ENCODE results near the gene FANK1. TPM values are rescaled to one million over a fixed set of nuclear protein-coding genes. Genes with fewer than 3 reads are reported as not detected.
"Not testable (repeated sequence)": the region's sequence is repeated elsewhere in the genome, so short reads cannot be mapped to it uniquely, and the experiment has no call there.

FANK1 gene
- total RNA-seq, 1 donor from 2014 or later: 11.0 TPM

GRCh38 chr10:125916977-125917376, 20.6 kb downstream of the FANK1 start:
- no peak for TF ChIP-seq CTCF (IDR thresholded peaks at IDR 0.05; ENCODE audit: unreplicated experiment)
- Mint-ChIP-seq H3K9me3 (peaks cover 7% of the 10 kb centered on the region), H3K36me3 (no peaks in the 10 kb centered on the region), H3K4me1 (no peaks in the 10 kb centered on the region), H3K27ac (no peak overlapping the region), H3K4me3 (no peak overlapping the region), H3K27me3 (ENCODE audit: low read depth) (no peaks in the 10 kb centered on the region)
- no peak for DNase-seq (ENCODE audit: low spot score in 2 of 2, unreplicated experiment in 2 of 2)

- not testable (repeated sequence) for H3K9me3 Mint-ChIP-seq; H3K36me3 Mint-ChIP-seq; H3K27me3 Mint-ChIP-seq (ENCODE audit: low read depth); H3K4me3 Mint-ChIP-seq; DNase-seq (ENCODE audit: low spot score in 2 of 2, unreplicated experiment in 2 of 2); H3K27ac Mint-ChIP-seq; H3K4me1 Mint-ChIP-seq
These were observed 21.5 kb downstream of the FANK1 start for GRCh38 chr10:125917704-125918361.

- DNase-seq (ENCODE audit: low spot score in 2 of 2, unreplicated experiment in 2 of 2); H3K4me3 Mint-ChIP-seq; H3K27me3 Mint-ChIP-seq (ENCODE audit: low read depth); H3K27ac Mint-ChIP-seq; H3K4me1 Mint-ChIP-seq; H3K36me3 Mint-ChIP-seq: not testable (repeated sequence)
- peaks cover 10% of the 10 kb centered on the region for H3K9me3 Mint-ChIP-seq
These were observed 25.4 kb downstream of the FANK1 start for GRCh38 chr10:125921643-125922306.

GRCh38 chr10:125925262-125925834, 29.0 kb downstream of the FANK1 start:
- no peak overlapping the region for H3K4me3 Mint-ChIP-seq
- peaks cover 3% of the 10 kb centered on the region for H3K9me3 Mint-ChIP-seq
- H3K27ac Mint-ChIP-seq: no peak overlapping the region
- no peak for DNase-seq (ENCODE audit: low spot score in 2 of 2, unreplicated experiment in 2 of 2)
- TF ChIP-seq CTCF (IDR thresholded peaks at IDR 0.05; ENCODE audit: unreplicated experiment): no peak
- H3K4me1 Mint-ChIP-seq: no peaks in the 10 kb centered on the region
- H3K36me3 Mint-ChIP-seq: no peaks in the 10 kb centered on the region
- H3K27me3 Mint-ChIP-seq (ENCODE audit: low read depth): no peaks in the 10 kb centered on the region

- no peak for TF ChIP-seq CTCF (IDR thresholded peaks at IDR 0.05; ENCODE audit: unreplicated experiment)
- Mint-ChIP-seq H3K27ac (no peak overlapping the region), H3K36me3 (peaks cover 5% of the 10 kb centered on the region), H3K9me3 (peaks cover 8% of the 10 kb centered on the region), H3K27me3 (ENCODE audit: low read depth) (no peaks in the 10 kb centered on the region), H3K4me1 (no peaks in the 10 kb centered on the region), H3K4me3 (no peak overlapping the region)
- DNase-seq (ENCODE audit: low spot score in 2 of 2, unreplicated experiment in 2 of 2): no peak
These were observed 29.9 kb downstream of the FANK1 start for GRCh38 chr10:125926247-125926646.

GRCh38 chr10:125927265-125927664, 30.9 kb downstream of the FANK1 start:
- peaks cover 13% of the 10 kb centered on the region for H3K36me3 Mint-ChIP-seq
- not testable (repeated sequence) for H3K27ac Mint-ChIP-seq; DNase-seq (ENCODE audit: low spot score in 2 of 2, unreplicated experiment in 2 of 2); H3K4me3 Mint-ChIP-seq; H3K27me3 Mint-ChIP-seq (ENCODE audit: low read depth); H3K4me1 Mint-ChIP-seq
- H3K9me3 Mint-ChIP-seq: peaks cover 18% of the 10 kb centered on the region

- no peak for DNase-seq (ENCODE audit: low spot score in 2 of 2, unreplicated experiment in 2 of 2)
- no peak overlapping the region for H3K4me3 Mint-ChIP-seq
- H3K36me3 Mint-ChIP-seq: peaks cover 13% of the 10 kb centered on the region
- H3K4me1 Mint-ChIP-seq: no peaks in the 10 kb centered on the region
- H3K9me3 Mint-ChIP-seq: peaks cover 20% of the 10 kb centered on the region
- H3K27ac Mint-ChIP-seq: no peak overlapping the region
- TF ChIP-seq CTCF (IDR thresholded peaks at IDR 0.05; ENCODE audit: unreplicated experiment): no peak
- H3K27me3 Mint-ChIP-seq (ENCODE audit: low read depth): no peaks in the 10 kb centered on the region
These were observed 32.7 kb downstream of the FANK1 start for GRCh38 chr10:125928928-125929585.

All from mesothelial cell of epicardium (in vitro differentiated cells).